BJ (cell line): ENCODE results near the gene MYH6. TPM values are rescaled to one million over a fixed set of nuclear protein-coding genes. Genes with fewer than 3 reads are reported as not detected.

Source experiments
- CTCF ChIA-PET: fragments of 350-600 bp; formaldehyde crosslinking; extraction: SDS; loops from one replicate; lab custom pipeline; 2021; ENCODE audit warnings: antibody characterized with exemption, inconsistent platforms; lab: Yijun Ruan, JAX
- POLR2A ChIA-PET: fragments of 300-600 bp; sonication (Branson Sonifier 250); formaldehyde crosslinking; extraction: SDS; loops from one replicate; lab custom pipeline; 2021; ENCODE audit warnings: antibody characterized with exemption; lab: Charles Lee
- DNase-seq: peaks from one replicate; pipeline ENCODE4 v3.0.0-alpha.2; 2011; ENCODE audit warnings: low read depth
- H3K27me3 ChIP-seq: 2 replicates; pipeline ENCODE4 v1.6.0; 2011; ENCODE audit warnings: low read length; ENCODE audit not compliant: control insufficient read depth, insufficient read depth
- H3K36me3 ChIP-seq: 2 replicates; pipeline ENCODE4 v1.5.1; 2011; ENCODE audit warnings: low read length; ENCODE audit not compliant: control insufficient read depth, insufficient read depth
- H3K4me3 ChIP-seq: 2 replicates; pipeline ENCODE4 v1.5.1; 2011; ENCODE audit warnings: low read depth, mild to moderate bottlenecking, control low read depth, low read length
- polyA plus RNA-seq: library from polyadenylated mRNA; depleted of rRNA; stranded (reverse); fragments of >200 nt; gene quantifications from 2 replicates; pipeline ENCODE4 v1.2.3, GENCODE V29; 2011
- TF ChIP-seq, protein P1 (sequence below): IDR thresholded peaks from 2 replicates; pipeline ENCODE4 v1.5.1; 2011; ENCODE audit warnings: low read depth, mild to moderate bottlenecking, control low read depth, inconsistent platforms, low read length, moderate library complexity; ENCODE audit not compliant: insufficient read depth

The MYH6 gene
- polyA plus RNA-seq, 1 experiment, result not detected

DNA sequence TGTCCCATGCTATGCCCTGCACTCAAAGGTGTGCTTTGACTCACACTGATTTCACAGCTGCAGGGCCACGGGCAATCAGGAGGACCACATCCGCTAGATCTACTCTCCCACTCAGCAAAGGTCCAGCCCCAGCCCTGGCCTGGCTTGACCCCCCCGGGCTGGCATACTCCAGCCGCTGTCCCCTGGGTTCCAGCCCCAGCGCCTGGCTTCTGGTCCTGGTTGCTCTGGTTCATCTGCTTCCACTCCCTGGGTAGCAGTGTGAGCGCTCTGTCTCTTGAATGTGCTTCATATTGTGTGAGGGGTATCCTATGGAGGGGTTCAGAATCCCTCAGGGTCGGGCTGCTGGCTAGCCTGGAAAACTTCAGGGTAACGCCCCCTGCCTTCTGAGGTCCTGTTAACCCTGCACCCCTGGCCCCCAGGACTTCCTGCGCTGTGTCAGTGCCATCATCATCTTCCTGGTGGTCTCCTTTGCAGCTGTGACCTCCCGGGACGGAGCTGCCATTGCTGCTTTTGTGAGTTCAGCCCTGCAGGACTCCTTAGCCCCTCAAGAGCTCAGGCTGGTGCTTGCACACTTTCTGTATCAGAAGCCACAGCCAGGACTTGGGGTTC lies 29.4 kb downstream of the MYH6 start:
- H3K4me3 ChIP-seq, result no peak overlapping the region
- H3K36me3 ChIP-seq, result no peaks in the 10 kb centered on the region
- ChIA-PET POLR2A (no interaction called here), CTCF (interaction anchor here (1.0 to 8.1 kb wide), 12 partner anchors 8 to 114 kb away, joined by 3 to 132 read pairs (median 13); partner anchors contain the start of gene SLC22A17)
- peaks cover 9% of the 10 kb centered on the region for H3K27me3 ChIP-seq
- TF ChIP-seq, protein P1, sequence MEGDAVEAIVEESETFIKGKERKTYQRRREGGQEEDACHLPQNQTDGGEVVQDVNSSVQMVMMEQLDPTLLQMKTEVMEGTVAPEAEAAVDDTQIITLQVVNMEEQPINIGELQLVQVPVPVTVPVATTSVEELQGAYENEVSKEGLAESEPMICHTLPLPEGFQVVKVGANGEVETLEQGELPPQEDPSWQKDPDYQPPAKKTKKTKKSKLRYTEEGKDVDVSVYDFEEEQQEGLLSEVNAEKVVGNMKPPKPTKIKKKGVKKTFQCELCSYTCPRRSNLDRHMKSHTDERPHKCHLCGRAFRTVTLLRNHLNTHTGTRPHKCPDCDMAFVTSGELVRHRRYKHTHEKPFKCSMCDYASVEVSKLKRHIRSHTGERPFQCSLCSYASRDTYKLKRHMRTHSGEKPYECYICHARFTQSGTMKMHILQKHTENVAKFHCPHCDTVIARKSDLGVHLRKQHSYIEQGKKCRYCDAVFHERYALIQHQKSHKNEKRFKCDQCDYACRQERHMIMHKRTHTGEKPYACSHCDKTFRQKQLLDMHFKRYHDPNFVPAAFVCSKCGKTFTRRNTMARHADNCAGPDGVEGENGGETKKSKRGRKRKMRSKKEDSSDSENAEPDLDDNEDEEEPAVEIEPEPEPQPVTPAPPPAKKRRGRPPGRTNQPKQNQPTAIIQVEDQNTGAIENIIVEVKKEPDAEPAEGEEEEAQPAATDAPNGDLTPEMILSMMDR, result no peak
- no peak for DNase-seq

DNA sequence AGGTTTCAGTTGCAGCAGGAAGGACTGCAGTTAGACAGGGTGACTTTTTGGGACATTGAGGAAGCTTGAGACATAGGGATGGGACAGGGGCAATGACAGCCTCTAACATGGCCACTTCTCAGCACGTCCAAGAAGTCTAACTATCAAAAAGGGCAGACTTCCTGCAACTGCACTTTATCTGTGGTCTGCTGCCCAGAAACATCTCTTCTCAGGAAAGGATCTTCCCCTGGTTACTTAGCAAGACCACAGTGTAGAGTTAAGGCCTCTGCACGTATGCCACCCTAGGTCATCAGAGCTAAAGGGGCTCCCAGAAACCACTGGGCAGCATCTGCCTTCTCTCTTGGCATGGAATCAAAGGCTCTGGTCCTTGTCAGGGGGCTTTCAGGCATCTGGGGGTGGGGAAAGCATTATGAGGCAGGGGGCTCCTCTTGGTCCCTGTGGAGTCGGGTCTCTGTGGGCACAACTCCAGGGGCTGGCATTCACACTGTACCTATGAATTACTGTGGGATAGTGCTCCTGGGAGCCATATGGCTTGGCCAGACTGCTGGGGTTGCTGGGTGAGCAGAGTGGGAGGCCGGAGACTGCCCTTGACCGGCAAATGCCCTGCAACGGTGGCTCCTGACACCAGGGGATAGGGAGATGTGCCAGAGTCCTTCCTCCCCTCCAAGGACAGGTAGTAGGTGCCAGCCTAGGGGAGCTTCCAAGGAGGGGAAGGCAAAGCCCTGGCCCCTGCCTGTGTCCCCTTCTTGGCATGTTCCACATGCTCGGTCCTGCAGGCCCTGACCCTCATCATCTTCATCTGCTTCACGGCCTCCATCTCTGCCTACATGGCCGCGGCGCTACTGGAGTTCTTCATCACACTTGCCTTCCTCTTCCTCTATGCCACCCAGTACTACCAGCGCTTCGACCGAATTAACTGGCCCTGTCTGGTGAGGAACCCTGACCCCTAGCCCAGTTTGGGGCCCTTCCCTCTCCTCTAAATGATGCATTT lies 30.2 kb downstream of the MYH6 start:
- peaks cover 9% of the 10 kb centered on the region for H3K27me3 ChIP-seq
- CTCF ChIA-PET, result interaction anchor here (0.9 to 8.1 kb wide), 7 partner anchors 9 to 56 kb away, joined by 3 to 132 read pairs (median 15); no protein-coding TSS in a partner anchor
- no peak overlapping the region for H3K4me3 ChIP-seq
- POLR2A ChIA-PET, result no interaction called here
- H3K36me3 ChIP-seq, result no peaks in the 10 kb centered on the region
- TF ChIP-seq, protein P1, result no peak
- no peak for DNase-seq

DNA sequence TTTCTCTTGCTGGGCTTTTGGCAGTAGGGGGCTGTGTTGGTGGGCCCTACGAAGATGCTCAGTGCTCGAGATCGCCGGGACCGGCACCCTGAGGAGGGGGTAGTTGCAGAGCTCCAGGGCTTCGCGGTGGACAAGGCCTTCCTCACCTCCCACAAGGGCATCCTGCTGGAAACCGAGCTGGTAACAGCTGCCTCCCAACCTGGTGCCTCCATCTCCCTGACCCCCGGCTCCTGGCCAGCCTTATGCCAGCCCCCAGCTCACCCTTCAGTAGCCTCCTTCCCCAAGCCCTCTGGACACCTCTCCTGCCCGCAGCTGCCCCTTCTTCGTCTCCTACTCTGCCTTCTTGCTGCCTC lies 30.9 kb downstream of the MYH6 start:
- TF ChIP-seq, protein P1, result no peak
- ChIA-PET CTCF (interaction anchor here (0.9 to 8.1 kb wide), 5 partner anchors 10 to 55 kb away, joined by 3 to 132 read pairs (median 3); no protein-coding TSS in a partner anchor), POLR2A (no interaction called here)
- Histone ChIP-seq H3K27me3 (peaks cover 9% of the 10 kb centered on the region), H3K4me3 (no peak overlapping the region), H3K36me3 (no peaks in the 10 kb centered on the region)
- DNase-seq, result no peak

DNA sequence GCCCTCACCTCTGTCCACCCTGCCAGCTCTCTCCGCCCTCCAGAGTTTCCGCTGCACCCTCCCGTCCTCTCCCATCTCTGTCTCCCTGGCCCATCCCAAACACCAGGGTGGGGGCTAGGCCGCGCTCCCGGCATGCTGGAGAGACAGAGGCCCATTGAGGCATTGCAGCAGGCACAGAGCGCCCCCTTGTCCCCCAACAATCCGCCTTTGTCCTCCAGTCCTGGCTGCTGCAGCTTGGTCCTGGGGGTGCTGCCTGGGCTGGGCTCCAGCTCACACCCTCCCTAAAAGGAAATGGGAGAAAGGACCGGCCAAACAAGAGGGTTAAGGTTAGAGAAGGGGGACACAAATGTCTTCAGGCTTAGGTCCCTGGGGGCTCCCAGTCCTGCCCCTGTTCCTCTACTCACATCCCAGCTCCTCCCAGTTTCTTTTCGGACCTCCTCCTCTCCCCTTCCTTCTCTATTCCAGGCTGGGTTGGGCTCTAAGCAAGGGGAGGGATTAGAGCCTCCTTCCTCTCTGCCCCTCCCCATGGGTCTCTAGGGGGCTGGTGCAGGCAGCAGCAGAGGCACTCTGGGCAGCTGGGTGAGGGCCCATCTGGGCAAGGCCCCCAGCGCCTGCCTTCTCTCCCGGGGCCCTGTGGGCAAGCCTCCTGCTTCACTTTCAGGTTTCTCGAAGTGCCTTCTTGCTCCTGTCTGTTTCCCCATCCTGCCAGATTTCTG lies 31.4 kb downstream of the MYH6 start, which contains the start of gene CMTM5:
Gene CMTM5, plus strand, starts transcription at position 565 of the 716 bp plus-strand sequence. CDS start 206 bp downstream, outside the sequence.
- Histone ChIP-seq H3K4me3 (no peak within 1 kb of the TSS), H3K27me3 (peaks cover 11% of the 10 kb centered on the region), H3K36me3 (no peaks in the 10 kb centered on the region)
- ChIA-PET CTCF (interaction anchor here (0.9 to 8.1 kb wide), 3 partner anchors 9 to 55 kb away, joined by 3 to 132 read pairs (median 3); no protein-coding TSS in a partner anchor), POLR2A (no interaction called here)
- TF ChIP-seq, protein P1, result no peak
- no peak for DNase-seq
